OCI-LY1 (cell line): ENCODE data around the gene DCST1.

Source experiments
- H2AFZ ChIP-seq: fragments of 200-600 bp; sonication (generic), shearing (Covaris generic); 2 replicates; pipeline ENCODE4 v1.6.0; 2014; ENCODE audit warnings: antibody characterized with exemption, mild to moderate bottlenecking, low read length
- H3F3A ChIP-seq: fragments of 200-600 bp; sonication (generic), shearing (Covaris generic); 2 replicates; pipeline ENCODE4 v1.6.0; 2014; ENCODE audit warnings: mild to moderate bottlenecking, antibody characterized with exemption, low read length, moderate library complexity; ENCODE audit not compliant: insufficient read depth
- H3K27ac ChIP-seq: fragments of 200-600 bp; sonication (generic); 2 replicates; pipeline ENCODE4 v1.5.1; 2014; ENCODE audit warnings: low read length, mixed run types, mild to moderate bottlenecking, low read depth; ENCODE audit not compliant: poor library complexity, severe bottlenecking
- H3K27me3 ChIP-seq: fragments of 200-600 bp; sonication (generic); 2 replicates; pipeline ENCODE4 v1.6.0; 2014; ENCODE audit warnings: antibody characterized with exemption, mild to moderate bottlenecking, low read length, moderate library complexity; ENCODE audit not compliant: insufficient read depth
- H3K36me3 ChIP-seq: fragments of 200-600 bp; sonication (generic); 2 replicates; pipeline ENCODE4 v1.6.1; 2014; ENCODE audit warnings: mild to moderate bottlenecking, antibody characterized with exemption, low read length, moderate library complexity, mixed read lengths; ENCODE audit not compliant: insufficient read depth
- H3K4me1 ChIP-seq: fragments of 200-600 bp; sonication (generic); 2 replicates; pipeline ENCODE4 v1.5.1; 2014; ENCODE audit warnings: mild to moderate bottlenecking, low read length, moderate library complexity; ENCODE audit not compliant: insufficient read depth, severe bottlenecking
- H3K4me2 ChIP-seq: fragments of 200-600 bp; sonication (generic), shearing (Covaris generic); 2 replicates; pipeline ENCODE4 v1.6.1; 2014; ENCODE audit warnings: low read length
- H3K4me3 ChIP-seq: fragments of 200-600 bp; sonication (generic); 2 replicates; pipeline ENCODE4 v1.5.1; 2014; ENCODE audit warnings: low read length, low read depth, mild to moderate bottlenecking, mixed read lengths; ENCODE audit not compliant: poor library complexity, severe bottlenecking
- H3K79me2 ChIP-seq: fragments of 200-600 bp; shearing (Covaris generic); 2 replicates; pipeline ENCODE4 v1.6.1; 2016; ENCODE audit warnings: mixed run types, low read length, mixed read lengths; ENCODE audit not compliant: insufficient read depth
- H3K9ac ChIP-seq: fragments of 200-600 bp; sonication (generic), shearing (Covaris generic); 2 replicates; pipeline ENCODE4 v1.6.1; 2014; ENCODE audit warnings: mild to moderate bottlenecking, low read length, mixed read lengths
- H3K9me2 ChIP-seq: fragments of 200-600 bp; sonication (generic), shearing (Covaris generic); 2 replicates; pipeline ENCODE4 v1.6.1; 2014; ENCODE audit warnings: low read depth, mild to moderate bottlenecking, low read length, mixed read lengths
- H3K9me3 ChIP-seq: fragments of 200-600 bp; shearing (Covaris generic); 2 replicates; pipeline ENCODE4 v1.6.1; 2014; ENCODE audit warnings: low read length, mixed read lengths
- H4K20me1 ChIP-seq: fragments of 200-600 bp; sonication (generic), shearing (Covaris generic); 2 replicates; pipeline ENCODE4 v1.6.0; 2016; ENCODE audit warnings: mild to moderate bottlenecking, low read length; ENCODE audit not compliant: insufficient read depth
- CTCF ChIP-seq: fragments of 200-600 bp; sonication (generic), shearing (Covaris generic); IDR thresholded peaks from 2 replicates; pipeline ENCODE4 v1.5.1; 2017; ENCODE audit warnings: mild to moderate bottlenecking, antibody characterized with exemption, low read length, moderate library complexity, mixed read lengths
- EZH2 ChIP-seq: fragments of 200-600 bp; sonication (generic), shearing (Covaris generic); IDR thresholded peaks from 2 replicates; pipeline ENCODE4 v1.8.0; 2017; ENCODE audit warnings: borderline replicate concordance, mixed run types, mild to moderate bottlenecking, antibody characterized with exemption, low read length, moderate library complexity, mixed read lengths

Gene DCST1

DNA sequence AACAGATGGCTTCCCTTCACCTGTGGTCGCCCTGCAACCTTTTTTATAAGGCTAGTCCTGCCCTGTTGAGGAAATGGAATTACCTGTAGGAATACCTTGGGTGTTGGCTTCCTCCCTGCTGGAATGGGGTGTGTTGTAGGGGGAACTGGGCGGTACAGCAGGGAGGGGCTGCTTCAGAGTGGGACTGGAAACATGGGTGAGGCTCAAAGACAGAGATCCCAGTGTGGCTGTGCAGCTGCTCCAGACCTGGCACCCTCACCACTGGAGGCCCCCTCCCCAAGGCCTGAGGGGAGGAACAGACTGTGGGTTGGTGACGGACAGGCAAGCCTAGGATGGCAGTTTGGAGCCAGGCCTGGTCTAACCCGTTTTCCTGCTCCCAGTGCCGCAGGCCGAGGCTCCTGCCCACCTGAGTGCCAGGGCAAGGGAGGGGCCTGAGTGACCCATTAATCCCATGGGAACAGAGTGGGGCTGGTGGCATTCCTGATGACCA lies 49.5 kb downstream of the DCST1 start:
- Histone ChIP-seq H4K20me1 (no peaks in the 10 kb centered on the region), H2AFZ (no peak overlapping the region), H3F3A (no peaks in the 10 kb centered on the region), H3K4me1 (peaks cover 63% of the 10 kb centered on the region), H3K9me2 (no peaks in the 10 kb centered on the region), H3K36me3 (no peaks in the 10 kb centered on the region), H3K27ac (no peak overlapping the region), H3K4me3 (no peak overlapping the region), H3K4me2 (peak overlapping the region; percentile 59; the same call in 1 of the 2 replicates), H3K27me3 (peaks cover 6% of the 10 kb centered on the region; the same call in 1 of the 2 replicates), H3K79me2 (no peaks in the 10 kb centered on the region), H3K9ac (no peak overlapping the region), H3K9me3 (no peaks in the 10 kb centered on the region)
- no peak for TF ChIP-seq CTCF
- TF ChIP-seq EZH2 = no peak

DNA sequence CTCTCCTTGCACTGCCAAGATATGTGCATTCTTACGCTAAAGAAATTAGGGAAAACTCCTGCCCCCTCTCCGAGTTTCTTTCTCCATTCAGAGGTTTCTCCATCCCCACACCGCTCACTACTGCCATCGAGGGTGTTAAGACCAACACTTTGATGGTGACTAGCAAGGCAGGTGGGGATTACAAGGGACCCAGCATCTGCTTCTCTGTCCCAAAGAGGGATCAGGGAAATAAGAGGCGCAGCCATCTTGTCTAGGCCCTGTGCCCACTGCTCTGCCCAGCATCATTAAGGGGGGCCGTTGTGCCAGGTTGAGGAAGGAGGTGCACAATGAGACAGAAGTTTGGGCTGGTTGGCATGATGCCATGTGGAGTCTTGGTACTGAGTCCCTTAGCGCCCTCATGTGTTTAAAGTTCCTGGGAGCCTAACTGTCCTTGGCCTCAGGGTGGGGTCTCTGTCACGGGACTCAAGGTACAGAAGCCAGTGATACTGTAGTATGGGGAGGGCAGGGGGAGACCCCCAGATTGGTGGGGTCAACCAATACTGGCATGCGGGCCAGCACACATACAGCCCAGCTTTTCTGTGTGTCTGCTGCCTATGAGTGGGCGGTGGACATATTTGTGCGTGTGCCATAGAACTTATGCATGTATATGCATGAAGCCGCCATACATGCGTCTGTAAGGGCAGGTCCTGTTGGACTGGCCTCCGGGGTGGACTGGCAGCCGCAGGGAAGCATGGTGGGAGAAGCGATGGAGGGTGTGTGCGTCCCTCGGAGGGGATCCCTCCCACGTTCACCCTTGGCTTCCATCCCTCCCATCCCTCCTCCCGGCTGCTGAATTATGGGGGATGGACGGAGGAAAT lies 50.5 kb downstream of the DCST1 start:
- Histone ChIP-seq H3K79me2 (no peaks in the 10 kb centered on the region), H3K9me2 (no peaks in the 10 kb centered on the region), H3K36me3 (no peaks in the 10 kb centered on the region), H3K27ac (peak overlapping the region; percentile 90), H3K4me1 (peaks cover 59% of the 10 kb centered on the region), H2AFZ (no peak overlapping the region), H3K4me3 (peak overlapping the region; percentile 65), H3K9ac (no peak overlapping the region; the same call in 1 of the 2 replicates), H4K20me1 (no peaks in the 10 kb centered on the region), H3K4me2 (peak overlapping the region; percentile 93), H3F3A (no peaks in the 10 kb centered on the region), H3K9me3 (no peaks in the 10 kb centered on the region), H3K27me3 (peaks cover 6% of the 10 kb centered on the region; the same call in 1 of the 2 replicates)
- peak; percentile 50 for TF ChIP-seq CTCF
- TF ChIP-seq EZH2 = no peak

DNA sequence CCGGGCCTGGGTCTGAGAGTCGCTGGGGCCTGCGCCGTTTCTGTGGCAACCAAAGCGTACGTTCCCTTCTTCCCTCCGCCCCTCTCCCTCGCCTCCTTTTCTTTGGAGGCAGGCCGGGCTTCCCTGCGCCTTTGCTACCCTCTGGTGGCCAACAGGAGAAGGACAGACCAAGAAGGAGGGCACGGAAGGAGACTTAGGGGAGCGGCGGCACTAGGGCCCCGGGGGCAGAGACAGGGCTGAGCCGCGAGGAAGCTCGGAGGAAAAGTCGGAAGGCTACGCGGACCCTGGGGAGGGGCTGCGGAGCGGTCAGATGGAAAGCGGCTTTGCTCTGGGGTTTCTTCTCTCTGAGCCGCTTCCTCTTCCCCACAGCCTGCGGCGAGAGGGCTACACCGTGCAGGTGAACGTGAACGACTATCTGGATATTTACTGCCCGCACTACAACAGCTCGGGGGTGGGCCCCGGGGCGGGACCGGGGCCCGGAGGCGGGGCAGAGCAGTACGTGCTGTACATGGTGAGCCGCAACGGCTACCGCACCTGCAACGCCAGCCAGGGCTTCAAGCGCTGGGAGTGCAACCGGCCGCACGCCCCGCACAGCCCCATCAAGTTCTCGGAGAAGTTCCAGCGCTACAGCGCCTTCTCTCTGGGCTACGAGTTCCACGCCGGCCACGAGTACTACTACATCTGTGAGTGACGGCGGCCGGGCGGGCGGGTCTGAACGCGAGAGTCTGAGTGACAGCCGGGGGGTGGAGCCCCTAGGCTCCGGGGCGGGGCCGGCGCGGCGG lies 51.3 kb downstream of the DCST1 start:
- Histone ChIP-seq H3K79me2 (no peaks in the 10 kb centered on the region), H3K9me2 (no peaks in the 10 kb centered on the region), H3K27me3 (peaks cover 6% of the 10 kb centered on the region; the same call in 1 of the 2 replicates), H3K9me3 (no peaks in the 10 kb centered on the region), H4K20me1 (no peaks in the 10 kb centered on the region), H3K4me3 (peak overlapping the region; percentile 65), H3K4me2 (peak overlapping the region; percentile 93), H3K27ac (peak overlapping the region; percentile 90), H3K36me3 (no peaks in the 10 kb centered on the region), H3F3A (no peaks in the 10 kb centered on the region), H3K9ac (peak overlapping the region; percentile 58), H3K4me1 (peaks cover 51% of the 10 kb centered on the region), H2AFZ (no peak overlapping the region)
- no peak for TF ChIP-seq EZH2
- TF ChIP-seq CTCF = peak; percentile 90
